Activated CD8-positive, alpha-beta memory T cell treated with anti-CD3 and anti-CD28 coated beads, Interleukin-2, amount 50 U/mL, for 24 hours (primary cell): Measurements from ENCODE around the gene PHLDA2.

Experiments used
- DNase-seq: peaks from one replicate; pipeline ENCODE4 v3.0.0-alpha.2; 2020; ENCODE audit errors: extremely low read depth

The PHLDA2 gene

GRCh38 chr11:2929950-2930703 is 907 bp upstream of the PHLDA2 start:
- DNase-seq: no peak

DNA sequence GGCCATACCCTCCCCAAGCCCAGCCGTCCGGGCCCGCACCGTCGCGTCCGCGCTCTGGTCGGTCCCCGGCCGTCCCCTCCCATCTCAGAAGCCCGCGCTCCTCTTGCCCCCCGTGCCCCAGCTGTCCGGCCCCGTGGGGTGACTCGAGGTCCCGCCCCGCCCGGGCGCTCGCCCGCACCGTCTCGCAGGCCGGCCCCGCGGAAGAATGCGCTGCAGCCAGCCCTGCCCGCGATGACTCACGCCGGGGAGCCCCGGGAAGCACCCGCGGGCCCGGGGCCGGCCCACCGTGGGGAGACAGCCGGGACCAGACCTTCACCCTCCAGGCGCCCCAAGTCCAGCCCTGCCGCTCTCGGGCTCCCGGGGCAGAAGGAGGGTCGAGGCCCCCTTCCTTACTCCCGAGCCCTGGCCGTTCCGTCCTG is 320 bp upstream of the PHLDA2 start:
- no peak for DNase-seq

- no peak for DNase-seq
These were observed 1.2 kb downstream of the PHLDA2 start for GRCh38 chr11:2927851-2928604.

- no peak for DNase-seq
These were observed 2.0 kb downstream of the PHLDA2 start for GRCh38 chr11:2927121-2927800.

GRCh38 chr11:2926611-2927051 is 2.6 kb downstream of the PHLDA2 start:
- no peak for DNase-seq

GRCh38 chr11:2924821-2925675 is 4.2 kb downstream of the PHLDA2 start:
- no peak for DNase-seq

DNA sequence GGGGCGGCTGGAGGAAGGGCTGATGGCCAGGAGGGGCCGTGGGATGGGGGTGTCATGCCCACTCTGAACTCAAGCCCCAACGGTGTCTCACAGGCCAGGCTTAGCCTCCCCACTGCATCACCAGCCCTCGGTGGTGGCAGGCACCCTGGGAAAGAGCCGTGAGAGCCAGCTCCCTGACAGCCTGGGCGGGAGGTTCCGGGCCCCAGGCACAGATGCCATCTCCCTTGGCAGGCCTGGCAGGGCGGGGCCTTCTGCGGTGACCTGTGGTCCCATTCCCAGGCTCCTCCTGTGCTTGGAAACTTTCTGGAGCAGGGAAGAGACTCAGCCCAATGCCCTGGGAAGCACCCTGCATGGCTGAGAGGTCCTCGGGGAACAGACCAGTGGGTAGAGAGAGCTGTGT is 4.8 kb downstream of the PHLDA2 start:
- DNase-seq: no peak

DNA sequence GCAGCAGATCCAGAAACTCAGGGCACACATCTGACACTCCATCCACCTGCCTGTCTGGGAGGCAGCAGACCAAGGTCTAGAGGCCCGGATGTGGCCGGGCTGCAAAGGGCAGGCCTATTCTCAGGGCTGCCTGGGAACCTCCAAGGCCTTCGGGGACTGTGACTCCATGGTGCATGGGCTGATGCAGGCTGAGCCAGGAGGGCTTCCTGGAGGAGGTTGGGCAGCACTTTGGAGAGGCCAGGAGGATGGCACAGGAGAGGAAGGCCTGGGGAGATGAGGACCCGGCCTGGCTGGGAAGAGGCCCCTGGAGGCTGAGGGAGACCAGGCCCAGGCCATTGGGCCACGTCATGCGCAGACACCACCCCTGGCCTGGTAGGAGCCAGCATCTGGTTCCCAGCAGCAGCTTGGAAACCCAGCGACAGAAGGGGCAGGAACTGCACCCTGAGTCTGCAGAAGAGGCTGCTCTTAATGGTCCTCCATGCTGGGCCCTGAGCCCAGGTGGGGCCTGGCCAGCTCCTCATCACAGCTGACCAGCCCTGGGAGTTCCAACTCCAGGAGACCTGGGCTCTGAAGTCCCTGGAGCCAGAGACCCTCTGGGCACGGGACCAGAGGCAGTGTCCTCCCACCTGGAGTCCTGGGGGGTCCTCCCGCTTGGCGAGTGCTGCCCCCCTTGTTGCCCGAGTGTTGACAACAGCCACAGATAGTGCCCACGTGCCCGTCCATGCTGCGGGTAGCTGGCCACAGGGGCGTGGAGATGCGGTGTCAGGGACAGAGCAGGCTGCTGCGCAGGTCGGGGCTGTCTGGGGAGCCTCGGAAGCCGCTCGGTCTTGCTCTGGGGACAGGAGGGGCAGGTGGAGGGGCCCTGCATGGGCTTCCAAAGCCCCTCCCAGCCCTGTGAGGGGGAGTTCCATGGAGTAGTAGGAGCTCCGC is 5.5 kb downstream of the PHLDA2 start:
- no peak for DNase-seq

GRCh38 chr11:2922655-2923054 is 6.6 kb downstream of the PHLDA2 start:
- DNase-seq: no peak

- DNase-seq: no peak
These were observed 7.3 kb downstream of the PHLDA2 start for GRCh38 chr11:2921742-2922493.

DNA sequence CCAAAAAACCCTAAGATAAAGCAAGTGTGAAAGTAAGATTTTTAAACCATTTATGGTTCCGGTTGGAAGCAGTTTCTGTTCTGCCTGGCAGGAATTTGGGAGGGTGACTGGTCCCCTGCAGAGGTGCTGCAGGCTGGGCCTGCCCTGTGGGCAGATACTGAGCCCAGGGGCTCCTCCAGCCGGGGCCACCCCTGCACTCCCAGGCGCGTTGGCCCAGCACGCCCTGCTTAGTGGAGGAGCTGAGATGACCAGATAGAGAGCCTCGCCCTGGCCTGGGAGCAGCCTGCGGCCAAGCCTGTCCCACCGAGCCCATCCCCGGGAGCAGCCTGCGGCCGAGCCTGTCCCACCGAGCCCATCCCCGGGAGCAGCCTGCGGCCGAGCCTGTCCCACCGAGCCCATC is 8.0 kb downstream of the PHLDA2 start:
- no peak for DNase-seq

GRCh38 chr11:2920343-2920742 is 8.9 kb downstream of the PHLDA2 start:
- no peak for DNase-seq

GRCh38 chr11:2919837-2920236 is 9.4 kb downstream of the PHLDA2 start:
- DNase-seq: no peak

DNA sequence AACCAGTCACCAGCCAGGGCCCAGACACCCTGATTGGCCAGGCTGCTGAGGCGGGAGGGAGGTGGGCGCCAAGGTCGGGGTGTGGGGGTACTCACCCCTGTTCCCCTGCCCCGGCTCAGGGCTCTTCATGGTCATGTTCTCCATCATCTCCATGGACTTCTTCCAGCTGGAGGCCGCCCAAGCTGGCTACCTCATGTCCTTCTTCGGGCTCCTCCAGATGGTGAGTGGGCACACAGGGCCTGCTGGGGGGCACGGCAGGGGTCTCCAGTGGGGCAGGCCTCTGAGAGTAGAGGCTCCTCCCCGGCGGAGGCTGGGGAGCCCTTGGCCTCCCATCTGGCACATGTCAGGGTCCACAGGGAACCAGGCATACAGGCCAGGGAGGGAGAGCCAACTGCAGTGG is 10.0 kb downstream of the PHLDA2 start:
- DNase-seq: no peak

GRCh38 chr11:2917842-2918490 is 11.3 kb downstream of the PHLDA2 start:
- DNase-seq: no peak

DNA sequence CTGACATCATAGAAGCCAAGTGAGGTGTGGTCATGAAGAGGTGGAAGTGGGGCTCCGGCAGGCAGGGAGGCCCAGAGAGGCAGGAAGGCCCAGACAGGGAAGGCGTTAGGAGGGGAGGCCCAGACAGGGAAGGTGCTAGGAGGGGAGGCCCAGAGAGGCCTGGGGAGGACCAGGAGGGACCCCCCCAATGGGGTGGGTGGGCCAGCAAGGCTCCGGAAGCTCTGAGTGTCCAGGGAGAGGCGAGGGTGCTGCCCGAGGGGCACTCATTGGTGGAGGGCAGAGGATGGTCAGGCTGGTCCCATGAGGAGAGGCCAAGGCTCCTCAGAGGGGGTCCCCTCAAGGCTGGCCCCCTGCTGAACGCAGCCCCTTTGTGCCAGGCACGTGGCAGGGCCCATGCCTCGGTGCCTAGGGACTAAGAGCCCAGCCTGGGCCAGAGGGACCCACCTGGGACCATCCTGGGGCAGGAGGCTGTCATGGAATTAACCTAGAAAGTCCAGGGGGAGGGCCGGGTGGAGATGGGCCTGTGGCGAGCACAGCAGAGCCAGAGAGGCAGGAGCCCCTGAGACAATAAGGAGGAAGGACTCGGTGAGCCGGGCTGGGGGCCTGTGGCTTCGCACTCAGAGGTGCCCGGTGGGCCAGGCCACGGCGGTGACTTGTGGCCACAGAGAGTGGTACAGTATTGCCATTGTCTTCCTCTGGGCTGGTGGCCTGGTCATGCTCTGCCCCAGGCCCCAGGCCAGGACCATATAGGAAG is 12.2 kb downstream of the PHLDA2 start:
- DNase-seq: no peak

DNA sequence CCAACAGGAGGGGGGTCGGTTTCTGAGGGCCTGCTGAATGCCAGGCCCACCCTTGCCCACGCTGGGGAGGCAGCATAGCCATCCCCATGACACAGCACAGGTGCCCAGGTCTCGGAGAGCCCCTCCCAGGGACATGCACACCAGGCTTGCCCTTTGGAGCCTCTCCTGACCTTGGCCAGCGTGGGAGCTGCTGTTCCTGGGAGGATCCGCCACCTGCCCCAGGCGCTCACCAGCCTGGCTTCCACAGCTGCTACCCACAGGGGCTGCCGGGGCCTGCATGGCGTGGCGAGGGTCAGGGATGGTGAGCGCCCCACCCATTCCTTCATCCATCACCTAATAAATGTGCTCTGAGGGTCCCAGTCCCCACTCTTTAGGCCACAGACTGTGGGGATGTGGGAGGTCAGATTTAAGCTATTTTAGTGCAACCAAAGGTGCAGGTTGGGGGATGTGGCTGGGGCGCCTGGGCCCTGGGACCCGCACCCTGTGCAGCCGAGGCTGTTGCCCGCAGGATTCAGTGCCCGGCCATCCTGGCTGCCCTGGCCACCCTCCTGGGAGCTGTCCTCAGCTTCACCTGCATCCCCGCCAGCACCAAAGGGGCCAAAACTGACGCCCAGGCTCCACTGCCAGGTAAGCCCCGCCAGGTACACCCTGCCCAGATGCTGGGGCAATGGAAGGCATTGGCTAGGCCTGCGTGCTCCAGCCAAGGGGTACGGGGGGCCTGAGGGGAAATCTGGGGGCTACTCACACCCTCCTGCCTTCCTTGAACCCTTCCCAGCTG is 12.9 kb downstream of the PHLDA2 start:
- DNase-seq: no peak

DNA sequence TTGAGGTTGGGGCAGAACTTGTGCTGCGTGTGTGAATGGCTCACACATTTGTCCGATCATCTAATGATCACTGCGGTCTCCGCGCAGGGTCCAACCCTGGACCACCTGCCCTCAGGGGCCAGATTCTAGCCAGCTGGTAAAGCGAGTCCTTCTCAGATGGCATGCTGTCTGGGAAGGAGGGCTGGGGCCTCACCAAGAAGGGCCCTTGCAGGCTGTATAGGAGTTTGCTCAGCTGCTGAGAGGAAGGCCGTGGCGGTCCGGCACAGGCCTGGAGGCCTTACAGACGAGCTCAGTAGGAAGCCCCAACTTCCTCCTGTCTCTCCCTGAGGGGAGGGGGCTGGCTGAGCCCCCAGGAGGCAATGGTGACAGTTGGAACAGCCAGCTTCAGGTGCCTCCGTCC is 13.7 kb downstream of the PHLDA2 start:
- DNase-seq: no peak
